ENCODE data around the gene USP3.

The USP3 gene

DNA sequence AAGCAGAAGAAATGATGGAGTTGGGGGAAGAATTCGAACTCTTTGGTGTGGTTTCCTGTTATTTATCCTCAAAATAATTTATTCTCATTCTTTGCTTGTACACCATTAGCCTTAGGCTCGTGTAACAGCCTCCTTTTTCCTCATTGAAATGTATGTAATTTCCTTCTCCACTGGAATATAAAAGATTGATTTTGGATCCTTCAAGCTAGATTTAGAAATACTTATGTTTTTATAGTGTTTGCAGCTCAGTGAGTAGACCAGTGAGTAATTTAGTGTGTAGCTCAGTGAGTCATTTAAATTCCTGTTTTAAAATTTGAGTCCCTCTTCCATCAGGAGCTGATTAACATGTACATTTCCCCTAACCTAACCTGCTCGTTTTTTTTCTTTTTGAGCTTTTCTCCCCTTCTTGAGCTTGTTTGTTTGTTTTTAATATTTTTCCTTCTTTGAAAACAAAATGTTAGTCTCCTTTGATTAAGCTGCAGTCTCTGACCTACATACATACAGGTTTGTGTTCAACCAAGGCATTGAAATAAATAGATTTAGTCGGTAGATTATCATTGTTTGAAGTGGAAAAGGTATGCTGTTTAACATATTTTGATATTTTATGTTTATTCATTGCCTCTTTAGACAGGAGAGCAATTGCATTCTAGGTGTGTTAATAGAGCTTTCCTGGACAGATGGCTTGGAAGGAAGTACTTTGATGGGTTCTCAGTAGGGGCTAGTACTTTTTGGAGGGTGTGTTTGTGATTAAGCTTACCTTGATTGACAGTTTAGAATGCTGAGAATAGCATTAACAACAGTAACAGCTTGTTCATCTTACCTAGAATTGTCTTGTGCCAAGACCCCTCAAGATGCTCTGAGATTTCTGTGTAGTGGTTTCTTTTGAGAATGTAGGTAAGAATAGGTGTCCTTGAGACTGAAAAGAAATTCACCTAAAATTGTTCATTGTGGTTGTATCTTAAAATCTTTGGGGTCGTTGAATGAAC lies 5.9 kb downstream of the USP3 start:
- DNase-seq (ENCODE audit: low spot score) = no peak
- in situ Hi-C loops (cut with MboI; ENCODE audit: low pct_unique_long_range_greater_than_20kb, low sequenced_read_pairs, unreplicated experiment) = no loop called here
- TF ChIP-seq, protein P1, sequence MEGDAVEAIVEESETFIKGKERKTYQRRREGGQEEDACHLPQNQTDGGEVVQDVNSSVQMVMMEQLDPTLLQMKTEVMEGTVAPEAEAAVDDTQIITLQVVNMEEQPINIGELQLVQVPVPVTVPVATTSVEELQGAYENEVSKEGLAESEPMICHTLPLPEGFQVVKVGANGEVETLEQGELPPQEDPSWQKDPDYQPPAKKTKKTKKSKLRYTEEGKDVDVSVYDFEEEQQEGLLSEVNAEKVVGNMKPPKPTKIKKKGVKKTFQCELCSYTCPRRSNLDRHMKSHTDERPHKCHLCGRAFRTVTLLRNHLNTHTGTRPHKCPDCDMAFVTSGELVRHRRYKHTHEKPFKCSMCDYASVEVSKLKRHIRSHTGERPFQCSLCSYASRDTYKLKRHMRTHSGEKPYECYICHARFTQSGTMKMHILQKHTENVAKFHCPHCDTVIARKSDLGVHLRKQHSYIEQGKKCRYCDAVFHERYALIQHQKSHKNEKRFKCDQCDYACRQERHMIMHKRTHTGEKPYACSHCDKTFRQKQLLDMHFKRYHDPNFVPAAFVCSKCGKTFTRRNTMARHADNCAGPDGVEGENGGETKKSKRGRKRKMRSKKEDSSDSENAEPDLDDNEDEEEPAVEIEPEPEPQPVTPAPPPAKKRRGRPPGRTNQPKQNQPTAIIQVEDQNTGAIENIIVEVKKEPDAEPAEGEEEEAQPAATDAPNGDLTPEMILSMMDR (IDR thresholded peaks at IDR 0.05; ENCODE audit: extremely low read depth, insufficient read depth, missing control alignments) = no peak

DNA sequence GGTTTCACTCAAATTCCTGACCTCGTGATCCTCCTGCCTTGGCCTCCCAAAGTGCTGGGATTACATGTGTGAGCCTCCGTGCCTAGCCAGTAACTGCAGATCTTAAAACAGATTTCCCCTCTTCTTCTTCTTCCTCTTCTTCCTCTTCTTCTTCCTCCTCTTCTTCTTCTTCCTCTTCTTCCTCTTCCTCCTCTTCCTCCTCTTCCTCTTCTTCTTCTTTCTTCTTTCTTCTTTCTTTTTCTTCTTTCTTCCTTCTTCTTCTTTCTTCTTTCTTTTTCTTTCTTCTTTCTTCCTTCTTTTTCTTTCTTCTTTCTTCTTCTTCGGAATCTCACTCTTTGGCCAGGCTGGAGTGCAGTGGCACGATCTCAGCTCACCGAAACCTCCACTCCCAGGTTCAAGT lies 7.8 kb downstream of the USP3 start:
- in situ Hi-C loops (cut with MboI; ENCODE audit: low pct_unique_long_range_greater_than_20kb, low sequenced_read_pairs, unreplicated experiment) = no loop called here
- DNase-seq (ENCODE audit: low spot score) = no peak
- TF ChIP-seq, protein P1 (IDR thresholded peaks at IDR 0.05; ENCODE audit: extremely low read depth, insufficient read depth, missing control alignments) = no peak

DNA sequence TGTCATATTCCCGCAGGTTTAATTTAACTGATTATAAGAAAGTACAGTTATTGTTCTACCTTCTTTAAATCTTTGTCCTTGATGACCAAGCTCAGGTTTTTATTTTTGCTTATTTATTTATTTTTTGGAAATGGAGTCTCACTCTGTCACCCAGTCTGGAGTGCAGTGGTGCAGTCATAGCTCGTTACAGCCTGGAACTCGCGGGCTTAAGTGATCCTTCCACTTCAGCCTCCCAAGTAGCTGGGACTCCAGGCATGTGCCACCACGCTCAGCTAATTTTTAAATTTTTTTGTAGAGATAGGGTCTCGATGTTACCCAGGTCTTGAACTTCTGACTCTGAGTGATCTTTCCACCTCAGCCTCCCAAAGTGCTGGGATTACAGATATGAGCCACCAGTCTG lies 8.9 kb downstream of the USP3 start:
- in situ Hi-C loops (cut with MboI; ENCODE audit: low pct_unique_long_range_greater_than_20kb, low sequenced_read_pairs, unreplicated experiment) = no loop called here
- DNase-seq (ENCODE audit: low spot score) = no peak
- TF ChIP-seq, protein P1 (IDR thresholded peaks at IDR 0.05; ENCODE audit: extremely low read depth, insufficient read depth, missing control alignments) = no peak

DNA sequence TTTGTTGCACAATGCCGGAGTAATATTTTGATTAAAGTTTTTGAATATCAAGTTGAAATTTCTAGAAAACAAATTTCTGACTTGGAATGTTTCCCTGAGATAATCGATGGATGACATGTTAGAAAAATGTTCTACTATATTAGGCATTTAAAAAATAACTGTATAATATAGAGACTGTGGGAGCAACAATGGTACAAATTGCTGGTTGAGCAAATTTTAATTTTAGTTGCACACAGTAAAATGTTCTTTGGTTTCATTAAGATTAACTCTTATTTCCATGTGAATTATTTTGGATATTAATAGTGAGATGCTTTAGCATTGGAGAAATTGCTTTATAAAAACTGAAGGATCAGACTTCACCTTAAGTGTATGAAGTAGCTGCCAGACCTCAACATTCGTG lies 9.3 kb downstream of the USP3 start:
- in situ Hi-C loops (cut with MboI; ENCODE audit: low pct_unique_long_range_greater_than_20kb, low sequenced_read_pairs, unreplicated experiment) = no loop called here
- no peak for DNase-seq (ENCODE audit: low spot score)
- TF ChIP-seq, protein P1 (IDR thresholded peaks at IDR 0.05; ENCODE audit: extremely low read depth, insufficient read depth, missing control alignments) = no peak

DNA sequence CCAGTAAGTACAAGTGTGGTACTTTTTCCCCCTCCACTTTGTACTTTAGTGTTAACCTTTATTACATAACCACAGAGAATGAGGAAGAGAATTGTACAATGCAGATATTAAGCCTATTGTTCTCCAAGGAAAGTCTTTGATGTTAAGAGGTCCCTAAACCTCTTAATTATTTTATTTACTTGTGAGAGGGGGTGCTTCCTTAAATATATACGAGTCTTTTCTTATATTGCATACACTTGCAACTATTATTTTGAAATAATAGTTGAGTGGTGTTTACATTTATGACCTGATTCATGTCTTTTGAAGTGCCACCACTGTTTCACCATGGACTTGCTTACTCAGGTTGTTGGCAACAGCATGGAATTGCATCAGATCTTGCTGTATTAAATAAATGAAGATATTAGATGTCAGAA lies 10.1 kb downstream of the USP3 start:
- TF ChIP-seq, protein P1 (IDR thresholded peaks at IDR 0.05; ENCODE audit: extremely low read depth, insufficient read depth, missing control alignments) = no peak
- DNase-seq (ENCODE audit: low spot score) = no peak
- in situ Hi-C loops (cut with MboI; ENCODE audit: low pct_unique_long_range_greater_than_20kb, low sequenced_read_pairs, unreplicated experiment) = no loop called here

DNA sequence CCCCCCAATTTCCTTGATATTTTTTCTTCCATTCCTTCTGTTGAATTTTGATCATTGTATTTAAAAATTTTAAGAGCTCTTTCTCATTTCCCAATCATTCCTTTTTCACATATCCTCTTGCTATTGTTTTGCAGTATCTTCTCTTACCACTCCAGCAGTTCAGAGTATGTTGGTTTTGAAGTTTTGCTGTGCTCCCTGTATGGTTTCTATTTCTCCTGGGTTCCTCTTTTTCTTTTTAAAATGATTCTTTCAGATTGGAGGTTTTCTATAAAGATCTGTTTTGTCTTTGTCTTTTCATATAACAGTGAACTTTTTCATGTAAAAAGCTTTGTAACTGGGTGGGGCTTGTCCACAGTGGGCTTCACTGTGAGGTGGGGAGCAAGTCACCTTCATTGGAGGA lies 12.8 kb downstream of the USP3 start:
- TF ChIP-seq, protein P1 (IDR thresholded peaks at IDR 0.05; ENCODE audit: extremely low read depth, insufficient read depth, missing control alignments) = no peak
- DNase-seq (ENCODE audit: low spot score) = no peak
- in situ Hi-C loops (cut with MboI; ENCODE audit: low pct_unique_long_range_greater_than_20kb, low sequenced_read_pairs, unreplicated experiment) = no loop called here
